HepG2 (cell line): Measurements from ENCODE around the gene ARFGEF2. TPM values are rescaled to one million over a fixed set of nuclear protein-coding genes. Genes with fewer than 3 reads are reported as not detected.

Experiments used
- ATAC-seq: fragments of 200-7000 bp; cut with Tn5 transposase; 3 replicates; pipeline ENCODE4 v1.9.1; 2020; ENCODE audit warnings: mild to moderate bottlenecking, moderate library complexity
- BruUV-seq: library from RNA; stranded (reverse); fragments of 400-500 nt; replicated peaks from 2 replicates; lab custom pipeline; 2021; lab: Mats Ljungman, UMichigan
- CTCF ChIA-PET: fragments of 300-600 bp; formaldehyde crosslinking; extraction: SDS; loops from one replicate; lab custom pipeline; 2021; ENCODE audit warnings: low total read pairs, inconsistent platforms, low intra/inter-chr PET ratio; lab: Yijun Ruan, JAX
- POLR2A ChIA-PET: fragments of 350-600 bp; sonication (Branson Sonifier 250); formaldehyde crosslinking; loops from one replicate; lab custom pipeline; 2020; ENCODE audit warnings: antibody characterized with exemption, inconsistent platforms; lab: Yijun Ruan, JAX
- DNase-seq: peaks from one replicate; pipeline ENCODE4 v3.0.0-alpha.2; 2015; ENCODE audit warnings: low spot score
- FAIRE-seq: peaks from 3 replicates; lab custom pipeline; 2011; peaks lifted over from hg19 to GRCh38; lab: Jason Lieb, UNC
- H2AFZ ChIP-seq: one replicate; pipeline ENCODE4 v1.6.1; 2011; ENCODE audit warnings: low read length, inconsistent platforms
- H3K27ac ChIP-seq: fragments of 300-600 bp; 3 replicates; pipeline ENCODE4 v1.8.0; 2011; ENCODE audit warnings: mixed run types, mild to moderate bottlenecking, mixed read lengths, low read length, inconsistent platforms; ENCODE audit not compliant: insufficient read depth; ENCODE audit errors: extremely low read length
- H3K27me3 ChIP-seq, 2 experiments: fragments of 200-600 bp in 1 of 2; 2 replicates in 1 of 2; 3 replicates in 1 of 2; pipeline versions ENCODE4 v1.6.0 to v1.8.0; 2011; ENCODE audit warnings: low read length in 2 of 2, mild to moderate bottlenecking in 2 of 2, moderate library complexity in 2 of 2, inconsistent platforms in 1 of 2; ENCODE audit not compliant: insufficient read depth in 2 of 2, control insufficient read depth in 1 of 2
- H3K36me3 ChIP-seq, 2 experiments: fragments of 200-600 bp in 1 of 2; replicated peaks in 1 of 2; 2 replicates in 1 of 2; 3 replicates in 1 of 2; pipeline versions ENCODE4 v1.5.1 to v1.8.0; 2011; ENCODE audit warnings: low read length in 2 of 2, inconsistent platforms in 1 of 2; ENCODE audit not compliant: insufficient read depth in 2 of 2, control insufficient read depth in 1 of 2
- H3K4me1 ChIP-seq: 2 replicates; pipeline ENCODE4 v1.5.1; 2012; ENCODE audit warnings: low read length, inconsistent platforms; ENCODE audit not compliant: insufficient read depth
- H3K4me2 ChIP-seq: 2 replicates; pipeline ENCODE4 v1.6.0; 2011; ENCODE audit warnings: low read depth, low read length, inconsistent platforms
- H3K4me3 ChIP-seq, 3 experiments: fragments of 200-600 bp in 1 of 3; sonication (generic), shearing (Covaris generic) in 1 of 3; replicated peaks in 1 of 3; 2 replicates each; pipeline ENCODE4 v1.5.1; 2011 to 2016; ENCODE audit warnings: low read length in 3 of 3, inconsistent platforms in 2 of 3, low read depth in 2 of 3, mild to moderate bottlenecking in 2 of 3, control low read depth in 1 of 3, mixed read lengths in 1 of 3; ENCODE audit not compliant: insufficient read depth in 1 of 3
- H3K79me2 ChIP-seq: one replicate; pipeline ENCODE4 v1.6.1; 2011; ENCODE audit warnings: low read length, inconsistent platforms; ENCODE audit not compliant: insufficient read depth
- H3K9ac ChIP-seq: 2 replicates; pipeline ENCODE4 v1.6.0; 2011; ENCODE audit warnings: mild to moderate bottlenecking, low read depth, low read length, inconsistent platforms; ENCODE audit not compliant: insufficient read depth
- H3K9me3 ChIP-seq: 2 replicates; pipeline ENCODE4 v1.5.1; 2012; ENCODE audit warnings: mild to moderate bottlenecking, low read length
- H4K20me1 ChIP-seq: 2 replicates; pipeline ENCODE4 v1.6.0; 2011; ENCODE audit warnings: inconsistent platforms, mild to moderate bottlenecking, low read length, moderate library complexity; ENCODE audit not compliant: insufficient read depth
- ATF6 ChIP-seq: sonication (generic); formaldehyde crosslinking; conservative IDR thresholded peaks from 2 replicates; pipeline ENCODE4 v1.4.0; 2020; ENCODE audit warnings: missing genetic modification reagents
- CCDC6 ChIP-seq: sonication (generic); formaldehyde crosslinking; IDR thresholded peaks from 2 replicates; pipeline ENCODE4 v1.8.1; 2022; ENCODE audit warnings: mild to moderate bottlenecking, missing genetic modification reagents, moderate library complexity
- CTCF ChIP-seq: sonication (generic); formaldehyde crosslinking; IDR thresholded peaks from 2 replicates; pipeline ENCODE4 v1.5.0; 2020; ENCODE audit warnings: mild to moderate bottlenecking, missing genetic modification reagents, moderate library complexity
- HES4 ChIP-seq: sonication (generic); formaldehyde crosslinking; IDR thresholded peaks from 2 replicates; pipeline ENCODE4 v1.9.0; 2021; ENCODE audit warnings: mild to moderate bottlenecking, missing genetic modification reagents, borderline replicate concordance
- ISX ChIP-seq: sonication (generic); formaldehyde crosslinking; conservative IDR thresholded peaks from 2 replicates; pipeline ENCODE4 v1.5.0; 2020; ENCODE audit warnings: missing genetic modification reagents
- KLF11 ChIP-seq: IDR thresholded peaks from 2 replicates; pipeline ENCODE4 v1.6.1; 2016; ENCODE audit warnings: missing compliant biosample characterization
- POGZ ChIP-seq: sonication (generic); formaldehyde crosslinking; IDR thresholded peaks from 2 replicates; pipeline ENCODE4 v1.4.0; 2020; ENCODE audit warnings: mild to moderate bottlenecking, missing genetic modification reagents
- RAD21 ChIP-seq: fragments of 450-650 bp; formaldehyde crosslinking; IDR thresholded peaks from 2 replicates; pipeline ENCODE4 v1.5.0; 2020; ENCODE audit warnings: mild to moderate bottlenecking
- SP140L ChIP-seq: sonication (generic); formaldehyde crosslinking; IDR thresholded peaks from 2 replicates; pipeline ENCODE4 v1.4.0; 2020; ENCODE audit warnings: missing genetic modification reagents, borderline replicate concordance
- ZFP36L1 ChIP-seq: sonication (generic); formaldehyde crosslinking; IDR thresholded peaks from 2 replicates; pipeline ENCODE4 v1.8.0; 2022; ENCODE audit warnings: mild to moderate bottlenecking, missing genetic modification reagents, moderate library complexity
- ZNF280D ChIP-seq: sonication (generic); formaldehyde crosslinking; IDR thresholded peaks from 2 replicates; pipeline ENCODE4 v1.5.1; 2020; ENCODE audit warnings: mild to moderate bottlenecking, missing genetic modification reagents
- ZNF34 ChIP-seq: sonication (generic); formaldehyde crosslinking; IDR thresholded peaks from 2 replicates; pipeline ENCODE4 v1.4.0; 2020; ENCODE audit warnings: mild to moderate bottlenecking, missing genetic modification reagents, borderline replicate concordance
- ZNF580 ChIP-seq: IDR thresholded peaks from 2 replicates; pipeline ENCODE4 v1.6.1; 2016; ENCODE audit warnings: low read depth, borderline replicate concordance
- WGBS: methylation state at CpG from one replicate; pipeline ENCODE4 v1.1.6; 2017; ENCODE audit warnings: low lambda C conversion rate; 5-methylcytosine and 5-hydroxymethylcytosine counted together
- in situ Hi-C: cut with HindIII; loops from 2 replicates; pipeline ENCODE4 v1.10.0; 2017; ENCODE audit warnings: low pct_unique_long_range_greater_than_20kb; ENCODE audit not compliant: extremely low pct_ligation_motif_present
- intact Hi-C: fragments of 100-400 bp; cut with micrococcal nuclease; formaldehyde crosslinking; loops from one replicate; pipeline ENCODE4 v1.10.0; 2022; ENCODE audit not compliant: unreplicated experiment
- polyA plus RNA-seq, 8 experiments: library from polyadenylated mRNA; depleted of rRNA in 3 of 8; stranded (reverse) in 7 of 8; unstranded in 1 of 8; fragments of >200 nt; fragmentation: Illumina TruSeq in 4 of 8; extraction: Trizol in 4 of 8; gene quantifications; 2 replicates each; pipeline versions ENCODE4 v1.2.1 to v1.2.3, GENCODE V29; 2011 to 2016; ENCODE audit warnings: low read depth in 4 of 8, missing spikeins in 1 of 8, mixed read lengths in 1 of 8; ENCODE audit not compliant: insufficient read depth in 1 of 8
- total RNA-seq, 5 experiments: library from RNA; depleted of rRNA; stranded (reverse); fragments of >200 nt; fragmentation: Illumina TruSeq; extraction: Trizol; gene quantifications; 2 replicates each; pipeline ENCODE4 v1.2.3, GENCODE V29; 2016; ENCODE audit warnings: low read depth in 1 of 5

ARFGEF2 gene
- total and polyA plus RNA-seq, 2 of the 13 experiments (the other 11 are each of a cell fraction or from before 2014, with no cell fraction given) = 44.0 to 60.8 TPM

- TF ChIP-seq POGZ (no peak), ZFP36L1 (CRISPR knock-in tag) (no peak), ZNF580 (CRISPR knock-in tag) (no peak), SP140L (CRISPR knock-in tag) (no peak), ISX (CRISPR knock-in tag) (no peak), KLF11 (CRISPR knock-in tag) (no peak), CTCF (CRISPR knock-in tag) (no peak)
Observed at GRCh38 chr20:48910347-48910781, 11.1 kb upstream of the ARFGEF2 start (continued).

GRCh38 chr20:48912065-48912464 is 9.4 kb upstream of the ARFGEF2 start:
- no peaks in the 10 kb centered on the region for H3K4me1 ChIP-seq
- ATAC-seq (peak; percentile 43), DNase-seq (no peak), FAIRE-seq (no peak)
- H3K4me3 ChIP-seq = no peak overlapping the region
- BruUV-seq = no TSS peak
- H3K36me3 ChIP-seq = no peaks in the 10 kb centered on the region
- POLR2A ChIA-PET = no interaction called here
- H3K79me2 ChIP-seq = no peaks in the 10 kb centered on the region
- no peak overlapping the region for H2AFZ ChIP-seq
- no peaks in the 10 kb centered on the region for H4K20me1 ChIP-seq
- 25% methylated on average over 4 of the region's 4 CpGs for WGBS
- H3K4me2 ChIP-seq = no peak overlapping the region
- in situ Hi-C loops (no loop called here), intact Hi-C loops (no loop called here)
- no peak overlapping the region; the same call in 1 of the 2 replicates for H3K9ac ChIP-seq
- CTCF ChIA-PET = no interaction called here
- H3K27ac ChIP-seq = no peak overlapping the region
- H3K27me3 ChIP-seq = peaks cover 2 to 8% of the 10 kb centered on the region in 2 experiments; a peak in 2 of 5 replicates
- no peaks in the 10 kb centered on the region for H3K9me3 ChIP-seq
- TF ChIP-seq CCDC6 (CRISPR knock-in tag) (no peak), ZNF280D (CRISPR knock-in tag) (no peak), ZNF34 (no peak), RAD21 (no peak), HES4 (CRISPR knock-in tag) (0 out of 2 replicates have a peak, but pooled peaks have one; percentile 26), ATF6 (CRISPR knock-in tag) (no peak)
